ENCODE measurements around the gene SETD2.
"Not testable (repeated sequence)": the region's sequence is repeated elsewhere in the genome, so short reads cannot be mapped to it uniquely, and the experiment has no call there.

Gene SETD2

DNA sequence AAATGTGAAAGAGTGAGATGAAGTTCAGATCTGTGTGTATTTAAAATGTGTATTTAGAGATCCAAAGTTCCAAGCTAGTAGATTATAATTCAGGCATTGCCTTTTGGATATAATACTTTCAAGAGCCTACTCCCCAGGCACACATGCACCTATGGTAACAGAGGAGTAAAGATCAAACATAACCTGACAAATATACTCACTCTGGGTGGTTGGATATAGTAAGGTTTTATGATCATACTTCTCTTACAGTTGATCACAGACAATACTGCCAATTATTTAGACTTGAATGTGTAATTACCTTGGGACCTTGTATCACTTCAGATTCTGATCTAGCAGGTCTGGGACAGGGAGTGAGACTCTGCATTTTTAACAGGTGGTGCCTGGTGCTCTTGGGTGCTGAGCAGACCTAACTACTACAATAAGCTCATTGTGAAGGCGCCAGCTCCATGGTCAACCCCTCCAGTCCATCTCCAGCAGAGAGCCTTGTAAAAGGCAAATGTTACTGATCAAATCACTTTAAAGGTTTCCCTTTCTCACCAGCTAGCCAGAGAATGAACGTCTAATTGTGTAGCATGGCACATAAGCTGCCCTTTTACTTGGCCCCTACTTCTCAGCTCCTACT lies 128.9 kb downstream of the SETD2 start:
- DNase-seq (ENCODE audit: low read depth, low spot score) = no peak

DNA sequence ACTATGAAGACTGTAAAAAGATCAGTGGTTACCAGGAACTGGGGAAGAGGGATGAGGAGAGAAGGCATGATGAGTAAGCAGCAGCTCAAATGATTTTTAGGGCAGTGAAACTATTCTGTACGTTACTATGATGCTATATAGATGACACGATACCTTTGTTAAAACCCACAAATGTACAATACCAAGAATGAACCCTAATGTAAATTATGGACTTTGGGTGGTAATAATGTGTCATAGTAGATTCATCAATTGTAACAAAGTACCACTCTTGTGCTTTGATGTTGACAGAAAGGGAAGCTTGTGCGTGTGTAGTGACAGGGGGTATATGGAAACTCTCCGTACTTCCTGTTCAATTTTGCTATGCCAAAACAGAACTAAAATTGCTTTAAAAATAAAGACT lies 132.9 kb downstream of the SETD2 start:
- not testable (repeated sequence) for DNase-seq (ENCODE audit: low read depth, low spot score)

DNA sequence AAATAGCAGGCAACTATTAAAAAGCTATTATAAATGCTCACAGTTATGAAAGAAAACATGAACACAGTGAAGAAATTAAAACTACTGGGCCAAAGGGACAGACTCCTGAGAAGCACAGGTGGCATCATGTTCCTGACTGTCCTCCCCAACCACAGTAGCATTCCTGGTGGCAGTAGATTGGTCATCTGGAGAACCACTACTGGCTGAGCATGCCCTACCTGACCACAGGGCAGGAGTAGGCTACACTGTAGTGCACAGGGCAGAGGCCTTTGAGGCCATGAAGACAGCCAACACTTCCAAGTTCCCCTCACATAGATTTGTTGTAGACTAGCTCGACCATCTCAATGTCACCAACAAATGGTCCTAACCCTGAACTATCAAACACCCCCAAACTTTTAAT lies 135.2 kb downstream of the SETD2 start:
- no peak for DNase-seq (ENCODE audit: low read depth, low spot score)

DNA sequence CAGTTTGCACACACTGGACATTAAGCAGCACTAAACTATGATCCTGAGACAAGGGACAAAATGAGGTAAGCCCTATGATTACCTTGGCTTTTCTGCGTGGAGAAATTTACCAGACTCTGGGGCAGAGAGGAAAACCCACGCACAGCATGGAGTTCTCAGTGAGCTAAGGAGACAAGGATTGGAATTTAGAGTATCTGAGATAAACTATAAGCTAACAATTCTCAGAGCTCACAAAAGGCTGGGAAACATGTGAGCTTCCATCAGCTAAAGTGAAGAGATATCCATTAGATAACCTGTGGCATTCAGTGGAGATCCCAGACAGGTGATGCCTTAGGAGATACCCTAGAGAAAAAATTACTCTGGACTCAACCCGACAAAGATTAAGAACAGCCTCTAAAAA lies 135.8 kb downstream of the SETD2 start:
- DNase-seq (ENCODE audit: low read depth, low spot score) = no peak

DNA sequence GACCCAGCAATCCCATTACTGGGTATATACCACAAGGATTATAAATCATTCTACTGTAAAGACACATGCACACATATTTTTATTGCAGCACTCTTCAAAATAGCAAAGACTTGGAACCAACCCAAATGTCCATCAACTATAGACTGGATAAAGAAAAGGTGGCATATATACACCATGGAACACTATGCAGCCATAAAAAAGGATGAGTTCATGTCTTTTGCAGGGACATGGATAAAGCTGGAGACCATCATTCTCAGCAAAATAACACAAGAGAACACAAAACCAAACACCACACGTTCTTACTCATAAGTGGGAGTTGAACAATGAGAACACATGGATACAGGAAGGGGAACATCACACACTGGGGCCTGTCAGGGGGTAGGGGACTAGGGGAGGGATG lies 137.5 kb downstream of the SETD2 start:
- DNase-seq (ENCODE audit: low read depth, low spot score) = not testable (repeated sequence)

DNA sequence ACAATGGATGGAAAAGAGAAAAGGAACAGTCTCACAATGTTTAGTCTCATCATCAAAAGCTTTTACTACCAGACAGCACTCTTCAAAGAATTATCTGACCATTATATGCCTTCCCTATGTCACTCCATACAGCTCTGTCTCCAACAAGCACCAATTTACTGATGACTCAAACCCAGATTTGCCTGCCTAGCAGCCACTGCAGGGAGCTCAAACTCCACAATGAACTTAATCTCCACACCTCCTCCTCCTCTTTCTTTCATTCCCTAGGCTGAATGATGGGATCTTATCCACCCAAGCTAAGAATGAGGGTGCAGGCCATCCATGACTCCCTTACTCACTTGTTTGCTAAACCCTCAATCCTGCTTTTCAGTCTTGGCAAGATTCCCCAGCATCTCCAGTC lies 139.0 kb downstream of the SETD2 start:
- DNase-seq (ENCODE audit: low read depth, low spot score) = no peak

DNA sequence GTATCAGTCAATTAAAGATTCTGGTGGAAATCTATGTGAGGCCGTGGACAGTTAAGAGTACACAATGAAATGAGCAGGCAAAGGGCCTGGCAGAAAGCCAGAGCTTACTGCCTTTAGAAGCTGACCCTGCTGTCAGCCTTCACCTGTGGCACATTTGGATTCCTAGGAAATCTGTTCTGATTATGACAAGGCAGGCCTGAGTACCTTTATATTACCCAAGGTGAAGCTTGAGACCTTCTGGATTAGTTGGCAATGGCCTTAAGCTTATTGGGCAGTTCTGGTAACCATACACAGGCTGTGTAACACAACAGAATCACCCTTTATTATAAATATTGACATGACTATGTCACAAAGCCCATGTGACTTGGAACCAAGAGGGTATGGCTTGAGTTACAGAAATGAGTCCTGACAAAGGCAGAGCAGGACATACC lies 141.3 kb downstream of the SETD2 start:
- no peak for DNase-seq (ENCODE audit: low read depth, low spot score)

DNA sequence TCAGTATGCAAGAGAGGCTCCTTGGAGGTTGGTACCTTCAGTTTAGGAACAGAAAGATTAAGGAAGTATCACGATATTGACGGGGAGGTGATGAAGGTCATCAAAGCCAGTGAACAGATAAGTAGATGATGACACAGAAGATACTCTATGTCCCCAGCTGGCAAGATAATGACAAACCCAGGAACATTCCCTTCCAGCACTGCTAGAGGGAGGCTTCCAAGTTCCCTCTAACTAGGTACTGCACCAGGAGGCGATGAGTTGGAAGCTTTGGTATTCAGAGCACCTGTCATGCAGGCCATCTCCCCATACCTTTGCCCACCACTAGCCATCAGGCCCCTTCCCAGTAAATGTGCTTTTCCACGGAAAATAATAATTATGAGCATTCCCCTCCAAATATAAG lies 143.6 kb downstream of the SETD2 start:
- no peak for DNase-seq (ENCODE audit: low read depth, low spot score)

DNA sequence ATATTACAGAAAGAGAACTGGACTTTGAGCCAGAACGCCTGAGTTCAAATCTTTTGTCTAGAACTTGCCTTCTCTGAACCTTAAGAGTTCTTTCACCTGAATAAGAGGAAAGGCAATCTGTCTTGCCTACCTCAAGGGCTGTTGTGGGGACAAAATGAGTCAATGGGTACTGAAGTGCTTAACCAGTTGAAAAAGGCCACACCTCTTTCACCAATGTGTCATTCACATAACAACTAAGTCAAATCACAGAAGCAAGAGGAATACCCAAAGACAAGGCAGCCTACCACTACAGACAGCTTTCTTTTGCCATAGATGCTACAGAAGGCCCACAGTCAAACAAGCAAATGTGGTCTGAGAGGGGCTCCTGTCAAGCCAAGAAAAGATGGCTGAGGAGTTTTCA lies 144.7 kb downstream of the SETD2 start:
- no peak for DNase-seq (ENCODE audit: low read depth, low spot score)

DNA sequence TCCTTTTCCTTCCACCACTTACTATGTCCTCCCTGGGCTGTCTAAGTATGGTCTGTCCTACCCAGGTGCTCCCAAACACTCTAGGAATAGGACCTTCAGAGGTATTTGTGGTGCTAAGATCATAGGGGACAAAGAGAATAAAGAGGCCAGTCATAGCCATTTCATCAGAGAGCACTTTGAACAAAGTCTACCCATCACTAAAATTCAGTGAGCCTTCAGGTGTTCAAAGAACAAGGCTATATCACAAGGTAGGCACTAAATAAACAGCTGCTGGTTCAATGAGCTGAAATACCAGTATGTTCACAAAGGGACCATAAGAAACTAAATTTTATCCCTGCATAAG lies 145.7 kb downstream of the SETD2 start:
- DNase-seq (ENCODE audit: low read depth, low spot score) = no peak

DNA sequence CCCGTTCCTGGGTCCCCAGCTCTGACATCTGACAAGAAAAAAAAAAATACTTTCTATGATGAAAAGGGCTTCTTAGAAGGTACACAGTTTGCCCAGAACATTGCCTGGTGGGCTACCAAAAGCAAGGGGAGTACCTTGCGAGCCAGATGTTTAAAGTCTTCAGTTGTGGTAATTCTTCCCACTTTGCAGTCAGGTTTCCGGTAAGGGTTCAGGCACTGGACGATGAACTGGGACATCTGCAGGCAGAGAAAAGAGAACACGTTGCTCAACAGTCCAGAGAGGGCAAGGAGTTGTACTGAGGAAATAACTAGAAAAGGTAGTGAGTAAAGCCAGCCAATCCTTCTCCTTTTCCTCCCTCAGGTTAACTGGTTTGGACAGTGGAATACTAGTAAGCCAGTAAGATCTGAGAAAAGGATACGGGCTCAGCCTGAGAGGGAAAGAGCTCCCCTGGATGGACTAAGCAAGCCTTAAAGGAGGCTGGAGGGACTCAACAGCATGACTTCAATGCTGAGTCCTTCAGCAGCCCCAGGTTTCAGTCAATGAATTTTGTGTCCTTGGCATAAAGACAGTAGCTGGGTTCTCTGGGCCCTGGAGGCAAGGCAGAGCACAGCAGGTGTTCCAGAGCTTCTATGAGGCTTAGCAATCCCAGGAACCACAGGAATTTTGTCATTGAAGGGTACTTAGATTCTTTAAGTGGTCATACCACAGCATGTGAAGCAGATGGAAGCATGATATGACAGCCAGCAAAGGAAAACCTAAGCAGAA lies 146.2 kb downstream of the SETD2 start:
- DNase-seq (ENCODE audit: low read depth, low spot score) = peak; percentile 71

DNA sequence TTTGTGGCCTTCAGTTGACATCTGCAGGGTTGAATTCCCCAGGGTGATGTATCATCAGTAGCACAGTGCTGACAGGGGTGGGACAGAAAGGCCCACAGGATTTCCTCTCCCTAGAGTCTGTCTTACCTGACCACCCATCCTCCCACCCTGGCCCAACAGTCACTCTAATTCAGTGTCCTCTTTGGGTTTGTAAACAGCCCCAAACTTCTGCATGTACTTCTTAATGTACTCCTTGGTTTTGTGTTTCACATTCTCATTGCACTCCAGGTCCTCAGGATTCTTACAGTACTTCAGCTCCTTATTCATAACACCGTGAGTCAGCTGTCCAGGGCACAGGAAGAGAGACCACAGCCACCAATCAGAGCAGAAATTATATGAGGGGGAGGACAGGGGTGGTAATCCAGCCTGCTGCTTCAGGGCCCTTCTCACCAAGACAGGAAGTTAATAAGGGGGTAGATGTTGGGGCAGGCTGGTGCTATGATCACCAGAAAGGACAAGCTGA lies 146.9 kb downstream of the SETD2 start:
- DNase-seq (ENCODE audit: low read depth, low spot score) = no peak

DNA sequence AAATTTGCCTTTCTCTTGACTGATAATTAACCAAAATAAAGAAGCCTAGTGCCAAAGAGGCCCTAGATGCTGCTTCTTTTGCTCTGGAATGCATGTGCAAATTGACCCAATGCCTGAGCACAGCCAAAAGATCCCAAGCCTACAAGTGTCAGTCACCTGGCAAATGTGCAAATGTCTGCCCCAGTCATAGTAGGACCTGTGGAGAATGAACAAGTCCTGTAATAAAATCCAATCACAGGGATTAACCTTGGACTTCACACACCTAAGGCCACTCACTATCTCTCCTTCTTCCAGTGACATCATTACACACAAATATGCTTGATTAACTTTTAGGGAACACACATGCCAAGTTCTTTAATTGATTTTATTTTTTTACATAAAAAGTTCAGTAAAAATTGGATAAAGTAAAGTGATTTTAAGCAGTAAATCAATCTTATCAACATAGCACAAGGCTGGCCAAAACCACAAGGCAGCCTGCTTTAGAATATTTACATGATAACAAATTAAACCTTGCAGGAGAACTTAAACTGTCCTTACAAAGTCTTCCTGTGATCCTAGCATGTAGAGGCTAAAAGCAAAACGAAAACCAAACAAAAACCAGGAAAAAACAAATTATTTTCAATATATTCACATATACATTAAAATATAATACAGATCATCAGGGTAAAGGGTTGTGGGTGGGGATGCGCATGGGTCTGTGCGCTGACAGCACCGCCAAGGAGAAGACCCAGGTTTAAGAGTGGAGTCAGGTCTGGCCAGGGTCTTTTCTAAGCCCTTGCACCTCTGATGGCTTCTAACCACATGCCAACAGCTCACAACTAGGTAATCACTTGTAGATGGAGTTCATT lies 147.6 kb downstream of the SETD2 start:
- no peak for DNase-seq (ENCODE audit: low read depth, low spot score)

DNA sequence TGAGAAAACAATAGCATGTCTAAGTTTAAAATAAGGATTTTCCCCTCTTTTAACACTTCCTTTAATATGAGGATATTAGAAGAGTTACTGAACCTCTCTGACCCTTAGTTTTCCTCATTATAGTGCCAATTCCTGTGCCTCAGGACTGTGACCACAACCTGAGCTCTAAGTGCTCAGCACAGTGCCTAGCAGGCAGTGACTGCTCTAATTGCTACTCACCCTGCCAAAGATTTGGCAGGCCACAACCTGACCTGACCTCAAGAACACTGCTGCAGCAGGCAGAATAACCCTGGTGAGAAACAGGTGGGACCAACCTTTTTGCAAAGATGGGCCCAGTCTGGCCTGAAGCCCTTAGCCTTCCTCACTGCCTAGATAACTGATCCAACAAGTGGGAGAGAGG lies 148.8 kb downstream of the SETD2 start:
- no peak for DNase-seq (ENCODE audit: low read depth, low spot score)

DNA sequence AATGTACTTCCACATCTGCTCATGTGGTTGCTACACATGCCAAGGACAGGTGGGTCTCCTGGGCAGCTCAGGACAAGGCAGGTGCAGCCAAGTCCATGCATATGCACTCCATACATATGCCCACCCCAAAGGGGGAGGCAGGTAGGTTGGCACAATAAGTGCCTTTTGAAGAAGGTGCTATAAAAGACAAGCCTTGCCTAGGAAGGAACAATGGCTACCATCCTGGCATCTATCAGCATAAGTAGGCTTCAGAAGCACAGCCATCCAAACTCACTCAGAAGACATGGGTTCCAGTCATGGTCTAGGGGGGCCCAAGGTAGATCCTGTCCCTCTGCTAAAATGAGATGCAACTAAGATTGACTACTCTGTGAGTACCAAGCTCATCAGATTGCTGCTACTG lies 149.9 kb downstream of the SETD2 start:
- DNase-seq (ENCODE audit: low read depth, low spot score) = no peak

DNA sequence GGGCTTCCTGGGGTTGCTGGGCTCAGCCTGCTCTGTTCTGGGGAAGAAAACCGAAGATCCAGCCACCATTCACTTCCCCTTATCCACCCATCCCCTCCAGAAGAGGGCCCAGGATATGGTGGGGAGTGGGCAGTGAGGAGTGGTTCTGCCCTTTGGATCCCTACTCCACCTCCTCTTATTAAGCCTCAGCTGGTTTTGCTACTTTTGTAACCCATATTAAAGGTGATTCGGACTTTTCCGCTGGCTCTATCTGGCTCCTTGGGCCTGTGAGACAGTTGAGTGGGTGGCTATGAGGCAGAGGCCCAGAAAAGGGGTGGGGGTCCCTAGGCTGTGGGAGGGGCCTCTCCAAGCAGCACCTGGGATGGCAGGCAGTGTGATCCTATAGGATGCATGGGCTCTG lies 150.7 kb downstream of the SETD2 start:
- no peak for DNase-seq (ENCODE audit: low read depth, low spot score)

DNA sequence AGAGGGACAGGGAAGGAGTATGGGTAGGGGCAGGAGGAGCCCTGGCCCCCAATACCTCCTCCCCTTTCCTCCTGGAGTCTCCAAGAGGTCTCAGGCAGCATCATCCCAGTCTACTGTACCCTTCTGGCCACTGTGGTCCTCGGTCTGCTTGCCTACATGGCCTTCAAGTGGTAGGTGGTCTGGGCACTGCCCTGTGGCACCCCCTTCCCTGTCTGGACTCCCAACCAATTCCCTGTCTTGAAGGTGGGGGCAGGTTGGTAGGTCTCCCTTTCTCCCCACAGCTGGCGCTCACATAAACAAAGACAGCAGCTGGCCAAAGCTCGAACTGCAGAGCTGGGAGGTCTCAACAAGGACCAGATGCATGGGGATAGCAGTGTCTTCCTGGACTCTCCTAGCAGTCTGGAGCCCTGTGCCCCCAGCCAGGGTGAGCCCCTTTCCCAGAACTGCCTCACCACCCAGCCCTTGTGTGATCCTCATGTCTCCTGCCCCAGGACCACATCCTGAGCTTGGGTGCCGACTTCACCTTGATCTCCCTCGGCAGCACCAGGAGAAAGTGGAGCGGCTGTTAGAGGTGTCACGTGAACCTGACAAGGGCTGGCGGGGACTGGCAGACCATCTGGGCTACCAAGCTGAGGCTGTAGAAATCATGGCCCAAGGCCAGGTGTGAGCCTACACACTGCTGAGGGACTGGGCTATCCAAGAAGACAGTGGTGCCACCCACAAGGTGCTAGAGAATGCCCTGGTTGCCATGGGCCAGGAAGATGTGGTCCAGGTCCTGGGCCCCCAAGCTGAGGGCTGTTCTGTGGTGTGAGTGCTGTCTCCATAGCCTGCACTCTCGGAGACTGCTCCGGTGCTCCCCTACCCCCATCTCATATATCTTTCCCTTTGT lies 151.3 kb downstream of the SETD2 start:
- no peak for DNase-seq (ENCODE audit: low read depth, low spot score)

DNA sequence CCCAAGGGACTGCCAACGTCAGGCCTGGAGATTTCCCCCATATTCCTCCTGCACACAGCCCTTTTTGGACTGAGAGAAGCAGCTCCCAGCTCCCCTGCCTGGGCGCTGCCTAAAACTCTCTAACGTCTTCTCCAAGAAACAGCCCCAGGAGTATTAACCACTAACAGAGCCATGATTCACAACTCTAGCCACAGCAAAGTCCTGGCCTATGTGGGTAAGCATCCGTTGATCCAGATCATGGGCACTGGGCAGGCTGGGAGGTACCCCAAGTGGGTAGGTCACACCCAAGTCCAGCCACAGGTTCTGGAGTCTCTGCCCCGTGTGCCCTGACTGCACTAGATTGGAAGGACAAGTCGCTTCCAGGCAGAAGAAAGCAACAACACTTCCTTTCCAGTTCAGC lies 152.5 kb downstream of the SETD2 start:
- DNase-seq (ENCODE audit: low read depth, low spot score) = no peak

DNA sequence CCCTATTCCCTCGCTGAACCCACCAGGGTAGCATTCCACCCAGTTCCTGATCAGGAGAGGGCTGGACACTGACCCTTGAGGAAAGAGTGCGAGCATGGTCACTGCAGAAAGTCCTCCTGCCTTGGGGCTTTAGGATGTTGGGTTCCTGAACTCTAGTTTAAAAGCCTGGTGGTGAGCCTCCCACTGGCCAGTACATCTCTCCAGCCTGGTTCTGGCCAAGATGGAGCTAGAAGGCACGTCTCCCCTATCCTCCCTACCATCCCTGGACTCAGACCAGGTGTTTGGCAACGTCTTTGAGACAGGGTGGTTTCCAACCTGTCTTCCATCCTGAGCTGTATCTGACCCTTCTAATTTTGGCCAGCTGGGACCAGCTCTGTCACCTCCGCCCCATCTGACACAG lies 153.0 kb downstream of the SETD2 start:
- no peak for DNase-seq (ENCODE audit: low read depth, low spot score)

DNA sequence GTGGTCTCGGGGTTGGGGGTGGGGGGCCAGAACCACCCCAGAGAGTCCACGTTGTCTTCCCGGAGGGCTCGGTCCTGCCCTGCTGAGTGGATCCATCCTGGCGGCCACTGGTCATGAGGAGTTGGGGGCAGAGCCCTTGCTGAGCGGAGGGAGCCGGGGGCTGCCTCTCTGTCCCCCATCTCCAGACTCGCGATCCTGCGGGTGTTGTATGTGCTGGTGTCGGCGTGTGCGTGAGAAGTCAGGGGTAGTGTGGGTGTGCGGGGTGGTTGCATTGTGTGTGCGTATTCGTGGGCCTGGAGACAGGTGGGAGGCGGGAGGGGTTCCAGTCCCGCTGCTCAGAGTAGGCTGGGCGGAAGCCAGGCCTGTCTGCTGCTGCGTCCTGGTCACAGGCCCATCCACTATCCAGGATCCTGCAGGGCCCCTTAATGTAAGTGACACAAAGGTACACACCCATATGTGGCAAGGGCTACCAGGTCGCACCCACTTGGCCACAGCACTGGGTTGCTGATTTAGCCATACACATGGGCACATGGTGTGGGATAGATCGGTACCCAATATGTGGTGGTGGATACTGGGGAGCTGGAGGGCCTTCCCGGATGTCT lies 153.7 kb downstream of the SETD2 start:
- no peak for DNase-seq (ENCODE audit: low read depth, low spot score)

Measured in ELF-1 (cell line).